ENCODE measurements around the gene TAC4.

GRCh38 chr17:49866019-49866380 lies 18.1 kb upstream of the TAC4 start:
- TF ChIP-seq USF1 (IDR thresholded peaks at IDR 0.05; ENCODE audit: borderline replicate concordance, extremely low read length, insufficient read depth, low read depth, low read length): no peak
- TF ChIP-seq SMC3 (IDR thresholded peaks at IDR 0.05; ENCODE audit: borderline replicate concordance, low read length): no peak
- no peak for TF ChIP-seq CTCF (IDR thresholded peaks at IDR 0.05 in 2 of 3, conservative IDR thresholded peaks at IDR 0.05 in 1 of 3; ENCODE audit: control insufficient read depth in 2 of 3, extremely low read depth in 1 of 3, insufficient read depth in 1 of 3, low read depth in 3 of 3, low read length in 3 of 3)
- no peak for TF ChIP-seq USF2 (IDR thresholded peaks at IDR 0.05; ENCODE audit: borderline replicate concordance, low read depth, low read length)
- no peak for TF ChIP-seq ETV6 (conservative IDR thresholded peaks at IDR 0.05 in 1 of 2, IDR thresholded peaks at IDR 0.05 in 1 of 2; ENCODE audit: borderline replicate concordance in 1 of 2, low read depth in 1 of 2)
